Esophagus squamous epithelium (tissue), 4 donors: ENCODE results near the gene LEKR1.

Experiments
- CTCF ChIP-seq, 6 experiments: fragments of 450-650 bp in 4 of 6; fragments of 200-600 bp in 2 of 6; sonication (generic) in 2 of 6; IDR thresholded peaks; one replicate each; pipeline ENCODE4 v1.5.1; 2016 to 2019; ENCODE audit warnings: antibody characterized with exemption in 6 of 6, mild to moderate bottlenecking in 4 of 6, moderate library complexity in 4 of 6
- POLR2A ChIP-seq, 4 donors: fragments of 450-650 bp; IDR thresholded peaks; one replicate each; pipeline ENCODE4 v1.6.1; 2017; ENCODE audit warnings: antibody characterized with exemption in 4 of 4, mild to moderate bottlenecking in 4 of 4, moderate library complexity in 3 of 4

- no peak for TF ChIP-seq CTCF (IDR thresholded peaks at IDR 0.05)
- TF ChIP-seq POLR2A (IDR thresholded peaks at IDR 0.05): no peak
Observed at GRCh38 chr3:157086060-157086750, 260.1 kb downstream of the LEKR1 start.
